Bronchial epithelial cell (primary cell): Measurements from ENCODE around the gene UGT3A1. TPM values are rescaled to one million over a fixed set of nuclear protein-coding genes. Genes with fewer than 3 reads are reported as not detected.

Experiments used
- DNase-seq: peaks from one replicate; pipeline ENCODE4 v3.0.0-alpha.2; 2010; ENCODE audit warnings: low read depth
- FAIRE-seq: peaks from 2 replicates; lab custom pipeline; 2011; peaks lifted over from hg19 to GRCh38; lab: Jason Lieb, UNC
- H3K27me3 ChIP-seq: 2 replicates; pipeline ENCODE4 v1.5.1; 2011; ENCODE audit warnings: low read length; ENCODE audit not compliant: control insufficient read depth, insufficient read depth
- H3K36me3 ChIP-seq: 2 replicates; pipeline ENCODE4 v1.5.1; 2011; ENCODE audit warnings: low read length; ENCODE audit not compliant: control insufficient read depth, insufficient read depth
- H3K4me3 ChIP-seq: 2 replicates; pipeline ENCODE4 v1.5.1; 2011; ENCODE audit warnings: mild to moderate bottlenecking, low read depth, low read length, control low read depth
- total RNA-seq: library from RNA; depleted of rRNA; stranded (reverse); fragments of >200 nt; gene quantifications from 2 replicates; pipeline ENCODE4 v1.2.1, GENCODE V29; 2014
- TF ChIP-seq, protein P1 (sequence below): IDR thresholded peaks from 2 replicates; pipeline ENCODE4 v1.5.1; 2011; ENCODE audit warnings: mild to moderate bottlenecking, moderate library complexity, low read length, control low read depth, inconsistent platforms; ENCODE audit not compliant: insufficient read depth, severe bottlenecking

Gene UGT3A1
- total RNA-seq, 1 donor from 2014 or later, result not detected

DNA sequence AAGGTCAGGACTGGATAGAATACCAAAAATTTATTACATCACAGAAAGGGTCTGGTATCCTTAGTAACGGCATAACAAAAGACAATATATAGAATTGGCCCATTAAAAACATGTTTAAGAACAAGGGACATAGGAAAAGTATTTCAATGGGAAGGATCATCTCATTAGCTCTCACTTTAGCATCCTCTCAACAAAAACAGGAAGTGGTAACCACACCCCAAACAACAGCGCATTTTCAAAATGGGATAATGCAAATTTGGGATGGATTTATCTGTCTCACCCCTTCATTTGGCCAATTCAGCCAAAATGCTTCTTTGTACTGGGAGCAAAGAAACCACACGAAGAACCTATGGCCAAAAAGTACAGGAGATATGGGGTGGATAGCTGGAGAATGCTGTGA is 9.8 kb upstream of the UGT3A1 start:
- TF ChIP-seq, protein P1, sequence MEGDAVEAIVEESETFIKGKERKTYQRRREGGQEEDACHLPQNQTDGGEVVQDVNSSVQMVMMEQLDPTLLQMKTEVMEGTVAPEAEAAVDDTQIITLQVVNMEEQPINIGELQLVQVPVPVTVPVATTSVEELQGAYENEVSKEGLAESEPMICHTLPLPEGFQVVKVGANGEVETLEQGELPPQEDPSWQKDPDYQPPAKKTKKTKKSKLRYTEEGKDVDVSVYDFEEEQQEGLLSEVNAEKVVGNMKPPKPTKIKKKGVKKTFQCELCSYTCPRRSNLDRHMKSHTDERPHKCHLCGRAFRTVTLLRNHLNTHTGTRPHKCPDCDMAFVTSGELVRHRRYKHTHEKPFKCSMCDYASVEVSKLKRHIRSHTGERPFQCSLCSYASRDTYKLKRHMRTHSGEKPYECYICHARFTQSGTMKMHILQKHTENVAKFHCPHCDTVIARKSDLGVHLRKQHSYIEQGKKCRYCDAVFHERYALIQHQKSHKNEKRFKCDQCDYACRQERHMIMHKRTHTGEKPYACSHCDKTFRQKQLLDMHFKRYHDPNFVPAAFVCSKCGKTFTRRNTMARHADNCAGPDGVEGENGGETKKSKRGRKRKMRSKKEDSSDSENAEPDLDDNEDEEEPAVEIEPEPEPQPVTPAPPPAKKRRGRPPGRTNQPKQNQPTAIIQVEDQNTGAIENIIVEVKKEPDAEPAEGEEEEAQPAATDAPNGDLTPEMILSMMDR, result no peak
- DNase-seq, result no peak
- FAIRE-seq, result no peak
- H3K36me3 ChIP-seq, result no peaks in the 10 kb centered on the region
- no peaks in the 10 kb centered on the region for H3K27me3 ChIP-seq
- no peak overlapping the region for H3K4me3 ChIP-seq

DNA sequence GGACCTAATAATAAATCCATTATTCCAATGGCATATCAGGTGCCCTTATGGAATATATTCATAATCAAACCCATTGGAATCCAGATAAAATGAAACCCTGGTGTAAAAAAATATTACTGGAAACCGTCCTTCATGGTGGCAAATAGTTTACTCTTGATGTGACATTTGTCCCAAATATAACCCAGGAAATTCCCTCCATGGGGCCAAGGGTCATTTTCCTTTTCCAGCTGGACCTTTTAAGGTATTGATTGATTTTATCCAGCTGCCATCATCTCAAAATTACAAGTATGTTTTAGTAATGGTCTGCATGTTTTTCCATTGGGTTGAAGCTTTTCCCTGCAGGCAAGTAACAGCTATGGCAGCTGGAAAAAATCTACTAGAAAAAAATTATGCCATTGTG is 8.4 kb upstream of the UGT3A1 start:
- FAIRE-seq (no peak), DNase-seq (no peak)
- Histone ChIP-seq H3K4me3 (no peak overlapping the region), H3K27me3 (no peaks in the 10 kb centered on the region), H3K36me3 (no peaks in the 10 kb centered on the region)
- TF ChIP-seq, protein P1, result no peak

- DNase-seq (no peak), FAIRE-seq (no peak)
- no peaks in the 10 kb centered on the region for H3K36me3 ChIP-seq
- no peaks in the 10 kb centered on the region for H3K27me3 ChIP-seq
- no peak overlapping the region for H3K4me3 ChIP-seq
- TF ChIP-seq, protein P1, result no peak
Observed at GRCh38 chr5:35996076-35996475, 4.9 kb upstream of the UGT3A1 start.

DNA sequence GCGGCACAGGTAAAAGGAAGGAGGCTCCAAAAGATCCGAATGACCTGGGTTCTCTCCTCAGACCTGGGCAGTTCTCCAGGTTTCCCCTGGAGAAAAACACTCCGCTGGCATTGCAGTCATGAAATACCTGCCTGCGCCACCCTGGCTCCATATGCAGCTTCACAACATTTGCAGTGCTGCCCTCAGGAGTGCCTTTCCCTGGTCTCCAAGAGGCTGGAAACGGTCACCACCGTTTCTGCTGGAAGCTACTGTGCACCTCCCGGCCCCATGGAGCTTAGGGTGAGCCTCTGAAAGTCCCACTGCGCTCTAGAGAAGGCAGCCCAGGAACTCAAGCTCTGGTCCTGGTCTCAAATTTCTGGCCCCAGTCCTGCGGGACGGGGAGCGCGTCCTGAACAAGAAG is 670 bp downstream of the UGT3A1 start:
- DNase-seq (no peak), FAIRE-seq (no peak)
- Histone ChIP-seq H3K36me3 (no peaks in the 10 kb centered on the region), H3K27me3 (no peaks in the 10 kb centered on the region), H3K4me3 (no peak overlapping the region)
- TF ChIP-seq, protein P1, result no peak

DNA sequence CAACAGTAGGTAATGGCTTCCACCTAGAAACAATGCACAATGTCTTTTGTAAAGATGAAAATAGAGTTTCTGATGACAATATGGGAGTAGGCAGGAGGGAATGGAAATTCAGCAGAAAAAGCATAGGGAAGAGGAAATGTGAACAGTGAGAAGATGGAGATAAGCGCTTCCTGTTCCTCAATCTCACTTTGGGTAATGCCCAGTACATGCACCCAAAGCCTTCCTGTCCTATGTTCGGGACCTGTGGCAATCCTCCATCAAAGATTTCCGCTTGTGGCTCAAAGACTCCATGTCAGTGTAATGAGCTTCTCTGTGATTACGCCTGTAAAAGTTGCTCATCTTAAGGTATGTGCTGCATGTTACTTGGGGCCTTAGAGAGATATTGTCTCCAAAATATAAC is 2.7 kb downstream of the UGT3A1 start:
- TF ChIP-seq, protein P1, result no peak
- Histone ChIP-seq H3K36me3 (no peaks in the 10 kb centered on the region), H3K4me3 (no peak overlapping the region), H3K27me3 (no peaks in the 10 kb centered on the region)
- DNase-seq (no peak), FAIRE-seq (no peak)

- H3K4me3 ChIP-seq, result no peak overlapping the region
- H3K36me3 ChIP-seq, result no peaks in the 10 kb centered on the region
- DNase-seq (no peak), FAIRE-seq (no peak)
- H3K27me3 ChIP-seq, result no peaks in the 10 kb centered on the region
- TF ChIP-seq, protein P1, result no peak
Observed at GRCh38 chr5:35987776-35988175, 3.4 kb downstream of the UGT3A1 start.
